HAP-1 (cell line): ENCODE results near the gene ZDHHC24.
A peak's percentile ranks its signal among the peaks of the same experiment; 100 is the strongest.

ENCODE experiments used
- DNase-seq, 2 experiments: peaks; one replicate each; pipeline ENCODE4 v3.0.0-alpha.2; 2016 to 2020; ENCODE audit warnings: low spot score in 2 of 2
- H3K27me3 ChIP-seq: fragments of 250-450 bp; sonication (Bioruptor Pico); 2 replicates; pipeline ENCODE4 v1.5.1; 2020; ENCODE audit warnings: low read depth, mild to moderate bottlenecking, moderate library complexity
- H3K36me3 ChIP-seq: fragments of 250-450 bp; sonication (Bioruptor Pico); replicated peaks from 2 replicates; pipeline ENCODE4 v1.5.1; 2020; ENCODE audit warnings: mild to moderate bottlenecking
- H3K4me1 ChIP-seq: fragments of 250-450 bp; sonication (Bioruptor Pico); 2 replicates; pipeline ENCODE4 v1.5.1; 2020; ENCODE audit warnings: mild to moderate bottlenecking
- H3K4me3 ChIP-seq: fragments of 250-450 bp; sonication (Bioruptor Pico); 2 replicates; pipeline ENCODE4 v1.5.1; 2020; ENCODE audit warnings: mild to moderate bottlenecking, moderate library complexity
- H3K9me3 ChIP-seq: fragments of 250-450 bp; sonication (Bioruptor Pico); 2 replicates; pipeline ENCODE4 v1.5.1; 2020; ENCODE audit warnings: mild to moderate bottlenecking, moderate library complexity
- in situ Hi-C: fragments of 300-500 bp; cut with MboI; formaldehyde crosslinking; loops from 3 replicates; pipeline ENCODE4 v1.14.3; 2020; ENCODE audit warnings: low sequenced_read_pairs, inconsistent platforms, mixed read lengths

ZDHHC24 gene

DNA sequence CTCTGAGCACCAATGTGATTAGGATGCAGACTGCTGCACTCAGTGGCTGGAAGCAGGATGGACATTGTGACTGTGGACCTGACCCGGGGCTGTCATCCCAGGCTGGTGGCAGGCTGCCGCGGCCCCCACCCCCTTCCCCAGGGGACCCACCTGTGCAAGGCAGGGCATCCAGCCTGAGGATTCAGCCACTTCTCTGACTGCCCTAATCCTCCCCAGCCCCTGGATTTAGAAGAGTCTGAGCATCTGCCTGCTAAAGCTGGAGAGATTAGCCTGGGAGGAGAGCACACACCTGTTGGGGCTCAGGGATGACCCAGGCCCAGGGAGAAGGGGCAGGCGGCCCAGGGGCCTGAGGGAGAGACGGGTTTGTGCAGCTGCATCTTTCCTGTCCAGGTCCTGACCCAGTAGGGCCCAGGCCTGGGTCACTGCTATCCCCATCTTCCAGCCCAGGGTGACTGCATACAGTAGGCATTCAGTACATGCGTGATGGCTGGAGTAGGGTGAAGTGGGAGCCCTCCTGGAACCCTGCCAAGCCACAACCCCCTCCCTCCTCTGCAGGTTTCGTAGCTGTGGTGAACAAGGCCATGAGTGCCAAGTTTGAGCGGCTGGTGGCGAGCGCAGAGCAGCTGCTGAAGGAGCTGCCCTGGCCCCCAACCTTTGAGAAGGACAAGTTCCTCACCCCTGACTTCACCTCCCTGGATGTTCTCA lies 53.5 kb downstream of the ZDHHC24 start:
- Histone ChIP-seq H3K4me1 (no peaks in the 10 kb centered on the region), H3K27me3 (no peaks in the 10 kb centered on the region), H3K36me3 (peaks cover 9% of the 10 kb centered on the region; the same call in 1 of the 2 replicates), H3K4me3 (no peak overlapping the region), H3K9me3 (no peaks in the 10 kb centered on the region)
- DNase-seq, result no peak
- in situ Hi-C loops, result no loop called here

DNA sequence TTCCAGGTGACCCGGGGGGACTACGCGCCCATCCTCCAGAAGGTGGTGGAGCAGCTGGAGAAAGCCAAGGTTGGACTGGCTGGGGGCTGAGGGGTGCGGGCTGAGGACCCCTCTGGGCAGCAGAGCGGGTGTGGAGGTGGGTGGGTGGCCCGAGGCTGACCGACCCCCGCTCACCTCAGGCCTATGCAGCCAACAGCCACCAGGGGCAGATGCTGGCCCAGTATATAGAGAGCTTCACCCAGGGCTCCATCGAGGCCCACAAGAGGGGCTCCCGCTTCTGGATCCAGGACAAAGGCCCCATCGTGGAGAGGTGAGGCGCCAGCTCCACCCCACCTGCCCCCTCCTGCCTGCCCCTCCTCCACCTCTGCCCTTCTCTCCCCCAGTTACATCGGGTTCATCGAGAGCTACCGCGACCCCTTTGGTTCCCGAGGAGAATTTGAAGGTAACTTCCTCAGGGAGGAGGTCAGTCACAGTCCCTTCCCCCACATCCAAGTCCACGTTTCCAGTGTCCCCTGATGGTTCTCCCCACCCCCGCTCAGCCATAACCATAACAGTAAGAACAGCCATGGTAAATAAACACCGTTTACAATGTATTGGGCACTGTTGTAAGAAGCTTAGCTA lies 54.4 kb downstream of the ZDHHC24 start:
- H3K4me3 ChIP-seq, result no peak overlapping the region
- no peaks in the 10 kb centered on the region for H3K27me3 ChIP-seq
- H3K4me1 ChIP-seq, result no peaks in the 10 kb centered on the region
- in situ Hi-C loops, result no loop called here
- H3K9me3 ChIP-seq, result no peaks in the 10 kb centered on the region
- H3K36me3 ChIP-seq, result peaks cover 9% of the 10 kb centered on the region
- peak in 1 of 2 experiments; percentile 41 for DNase-seq

DNA sequence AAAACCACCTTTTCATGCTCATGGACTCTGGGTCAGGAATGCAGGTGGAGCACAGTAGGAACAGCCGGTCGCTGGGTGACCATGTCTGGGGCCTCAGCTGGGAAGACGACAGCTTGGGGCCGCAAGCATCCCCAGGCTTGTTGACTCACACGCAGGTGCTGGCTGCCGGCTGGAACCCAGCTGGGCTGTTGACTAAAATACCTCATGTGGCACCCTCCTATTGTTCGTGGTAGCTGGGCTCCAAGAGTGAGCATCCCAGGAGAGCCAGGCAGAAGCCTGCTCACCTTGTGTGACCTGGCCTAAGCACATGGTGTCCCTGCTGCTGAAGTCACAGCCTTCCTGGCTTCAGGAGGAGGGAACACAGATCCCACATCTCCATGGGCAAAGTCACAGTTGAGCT lies 56.2 kb downstream of the ZDHHC24 start:
- H3K4me1 ChIP-seq, result no peaks in the 10 kb centered on the region
- peaks cover 6% of the 10 kb centered on the region for H3K36me3 ChIP-seq
- in situ Hi-C loops, result no loop called here
- no peak overlapping the region for H3K4me3 ChIP-seq
- DNase-seq, result no peak
- no peaks in the 10 kb centered on the region for H3K27me3 ChIP-seq
- H3K9me3 ChIP-seq, result no peaks in the 10 kb centered on the region

DNA sequence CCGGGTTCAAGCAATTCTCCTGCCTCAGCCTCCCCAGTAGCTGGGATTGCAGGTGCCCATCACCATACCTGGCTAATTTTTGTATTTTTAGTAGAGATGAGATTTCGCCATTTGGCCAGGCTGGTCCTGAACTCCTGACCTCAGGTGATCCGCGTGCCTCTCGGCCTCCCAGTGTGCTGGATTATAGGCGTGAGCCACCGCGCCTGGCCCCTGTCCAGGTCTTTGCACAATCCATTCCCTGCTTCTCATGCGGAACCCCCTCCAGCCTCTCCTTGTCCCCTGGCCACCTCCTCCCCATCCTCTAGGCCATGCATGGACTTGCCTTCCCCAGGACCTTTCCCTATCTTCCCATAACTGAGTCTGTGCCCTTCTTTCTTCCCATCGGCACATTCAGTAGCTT lies 56.9 kb downstream of the ZDHHC24 start:
- Histone ChIP-seq H3K4me1 (no peaks in the 10 kb centered on the region), H3K27me3 (no peaks in the 10 kb centered on the region), H3K9me3 (no peaks in the 10 kb centered on the region), H3K4me3 (no peak overlapping the region), H3K36me3 (peaks cover 6% of the 10 kb centered on the region)
- in situ Hi-C loops, result no loop called here
- DNase-seq, result no peak

DNA sequence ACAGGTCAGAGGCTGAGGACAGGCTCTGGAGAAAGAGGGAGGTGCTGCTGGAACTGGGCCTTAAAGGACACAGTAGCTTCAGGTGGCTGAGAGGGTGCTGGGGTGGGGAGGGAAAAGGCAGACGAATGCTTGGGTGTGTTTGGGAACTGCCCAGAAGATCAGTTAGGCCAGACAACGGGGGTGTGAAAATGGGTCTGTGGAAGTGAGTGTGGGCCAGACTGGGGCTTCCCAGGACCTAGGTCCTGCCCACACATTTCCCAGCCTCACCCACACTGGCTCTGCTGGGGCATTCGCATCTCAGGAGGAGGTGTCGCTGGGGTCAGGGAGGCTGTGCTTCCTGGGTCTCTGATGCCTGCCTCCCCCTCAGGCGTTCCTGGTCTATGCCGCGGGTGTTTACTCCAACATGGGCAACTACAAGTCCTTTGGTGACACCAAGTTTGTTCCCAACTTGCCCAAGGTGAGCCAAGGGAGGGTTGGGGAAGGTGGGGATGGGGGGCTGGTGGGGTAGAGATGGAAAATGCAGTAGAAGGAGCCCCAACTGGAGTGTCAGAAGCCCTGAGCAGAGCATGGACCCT lies 61.0 kb downstream of the ZDHHC24 start:
- no peaks in the 10 kb centered on the region for H3K27me3 ChIP-seq
- no peaks in the 10 kb centered on the region for H3K9me3 ChIP-seq
- H3K36me3 ChIP-seq, result peaks cover 5% of the 10 kb centered on the region; the same call in 1 of the 2 replicates
- in situ Hi-C loops, result no loop called here
- DNase-seq, result no peak
- H3K4me3 ChIP-seq, result no peak overlapping the region
- no peaks in the 10 kb centered on the region for H3K4me1 ChIP-seq

DNA sequence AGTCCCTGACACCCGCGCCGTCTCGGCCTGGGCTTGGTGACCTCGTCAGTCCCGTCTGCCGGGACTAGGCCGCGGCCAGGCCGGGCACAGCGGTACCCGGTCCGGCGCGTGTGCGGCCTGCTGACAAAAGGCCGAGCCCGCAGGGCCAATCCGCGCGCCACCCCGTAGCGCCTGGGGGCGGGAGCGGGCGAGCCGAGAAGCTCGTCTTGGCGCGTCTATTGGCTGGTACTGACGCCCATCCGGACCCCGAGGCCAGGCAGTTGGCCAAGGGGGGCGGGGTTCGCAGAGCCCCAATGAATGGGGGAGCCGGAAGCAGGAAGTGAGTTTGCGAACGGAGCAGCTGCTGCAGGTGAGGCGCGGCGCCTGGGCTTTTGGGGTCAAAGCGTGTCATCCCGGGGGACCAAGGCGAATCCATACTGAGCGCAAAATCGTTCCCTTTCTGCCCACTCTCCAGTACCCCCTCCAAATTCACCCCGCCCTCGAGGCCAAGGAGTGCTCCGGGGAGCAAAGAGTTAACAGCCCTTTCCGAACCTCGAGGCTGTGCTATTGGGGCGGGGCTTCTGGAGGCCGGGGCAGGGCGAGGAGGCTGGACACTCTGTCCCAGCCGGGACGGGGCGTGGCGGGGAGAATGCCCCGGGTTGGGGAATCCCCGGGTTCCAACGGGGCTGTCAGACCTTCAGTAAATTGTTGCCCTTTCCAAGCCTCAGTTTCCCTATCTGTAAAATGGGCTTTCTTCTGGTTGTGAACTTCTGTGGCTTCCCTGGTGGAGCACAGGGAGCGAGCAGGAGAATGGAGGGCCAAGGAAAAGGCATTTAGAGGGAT lies 65.5 kb downstream of the ZDHHC24 start, which contains the start of gene DPP3:
TSS of gene DPP3 (plus strand) at position 318 of the 822 bp plus-strand sequence. CDS start 1,767 bp downstream, outside the sequence.
- peak; percentile 94 to 98 for DNase-seq
- 0 out of 2 replicates have a peak, but pooled peaks cover 7% of the 10 kb centered on the region for H3K4me1 ChIP-seq
- H3K4me3 ChIP-seq, result peak within 1 kb of the TSS; percentile 70
- no peaks in the 10 kb centered on the region for H3K9me3 ChIP-seq
- H3K27me3 ChIP-seq, result no peaks in the 10 kb centered on the region
- H3K36me3 ChIP-seq, result peaks cover 10% of the 10 kb centered on the region; the same call in 1 of the 2 replicates
- in situ Hi-C loops, result no loop called here

DNA sequence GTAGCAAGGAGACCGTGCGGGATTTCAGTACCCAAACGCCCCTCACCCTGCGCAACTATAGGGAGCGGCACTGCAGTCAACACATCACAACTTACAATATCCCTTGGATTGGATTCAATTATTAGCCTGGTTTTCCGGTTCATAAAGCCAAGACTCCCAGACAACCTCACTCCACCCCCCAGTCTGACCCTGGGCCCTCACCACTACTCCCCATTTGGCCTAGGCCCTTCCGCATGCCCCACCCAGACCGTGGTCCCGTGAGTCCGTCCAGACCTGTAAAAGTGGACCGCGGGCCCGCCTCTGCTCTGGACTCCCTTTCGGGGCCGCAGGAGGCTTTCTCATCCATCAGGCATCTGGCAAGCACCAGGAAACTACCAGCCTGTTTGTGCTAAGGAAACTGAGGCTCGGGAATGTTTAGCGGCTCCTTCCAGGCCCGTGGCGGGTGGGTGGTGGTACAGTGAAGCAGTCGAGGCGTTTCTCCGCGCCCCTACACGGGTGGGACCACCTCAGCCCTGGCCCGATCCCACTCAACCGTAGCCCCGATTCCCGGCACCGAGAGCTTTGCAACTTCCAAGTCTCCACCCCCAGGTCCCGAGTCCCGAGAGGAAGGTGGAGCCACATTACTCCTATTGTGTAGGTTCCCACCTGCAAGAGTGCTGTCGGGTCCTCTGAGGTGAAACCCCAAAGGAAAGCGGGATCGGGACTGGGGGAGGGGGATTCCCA lies 66.3 kb downstream of the ZDHHC24 start:
- peak overlapping the region; percentile 70 for H3K4me3 ChIP-seq
- peak; percentile 45 to 74 for DNase-seq
- H3K36me3 ChIP-seq, result peaks cover 10% of the 10 kb centered on the region; the same call in 1 of the 2 replicates
- H3K9me3 ChIP-seq, result no peaks in the 10 kb centered on the region
- in situ Hi-C loops, result no loop called here
- H3K4me1 ChIP-seq, result 0 out of 2 replicates have a peak, but pooled peaks cover 7% of the 10 kb centered on the region
- no peaks in the 10 kb centered on the region for H3K27me3 ChIP-seq

DNA sequence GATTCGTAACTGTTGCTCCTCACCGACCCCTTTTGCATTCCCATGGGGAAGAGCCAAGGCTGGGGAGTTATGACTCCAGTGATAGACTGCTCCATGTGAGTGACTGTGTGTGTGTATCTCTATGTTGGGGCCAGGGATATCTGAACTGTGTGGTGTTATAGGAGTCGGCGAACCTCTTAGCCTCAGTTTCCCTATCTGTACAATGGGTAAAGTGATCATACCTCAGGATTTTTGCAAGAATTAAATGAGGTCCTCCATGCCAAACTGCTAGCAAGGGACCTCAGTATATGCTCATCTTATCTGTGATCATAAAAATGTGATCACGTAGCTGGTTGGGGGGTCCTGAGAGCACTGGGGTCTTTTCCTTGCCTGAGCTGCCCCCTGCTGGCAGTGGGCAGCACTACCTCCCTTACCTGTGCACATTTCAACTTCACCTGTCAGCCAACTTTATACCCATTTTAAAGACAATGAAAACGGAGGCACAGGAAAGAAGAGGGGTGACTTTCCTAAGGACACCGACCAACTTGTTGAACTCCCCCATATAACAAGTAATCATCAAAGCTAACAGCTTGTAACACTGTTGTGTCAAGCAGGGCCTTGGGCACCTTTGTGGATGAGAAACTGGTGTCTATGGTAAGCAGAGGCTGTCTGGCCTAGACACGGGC lies 67.0 kb downstream of the ZDHHC24 start:
- H3K36me3 ChIP-seq, result peaks cover 15% of the 10 kb centered on the region
- H3K27me3 ChIP-seq, result no peaks in the 10 kb centered on the region
- H3K4me1 ChIP-seq, result 0 out of 2 replicates have a peak, but pooled peaks cover 7% of the 10 kb centered on the region
- H3K9me3 ChIP-seq, result no peaks in the 10 kb centered on the region
- peak in 1 of 2 experiments; percentile 40 for DNase-seq
- in situ Hi-C loops, result no loop called here
- peak overlapping the region; percentile 70 for H3K4me3 ChIP-seq

DNA sequence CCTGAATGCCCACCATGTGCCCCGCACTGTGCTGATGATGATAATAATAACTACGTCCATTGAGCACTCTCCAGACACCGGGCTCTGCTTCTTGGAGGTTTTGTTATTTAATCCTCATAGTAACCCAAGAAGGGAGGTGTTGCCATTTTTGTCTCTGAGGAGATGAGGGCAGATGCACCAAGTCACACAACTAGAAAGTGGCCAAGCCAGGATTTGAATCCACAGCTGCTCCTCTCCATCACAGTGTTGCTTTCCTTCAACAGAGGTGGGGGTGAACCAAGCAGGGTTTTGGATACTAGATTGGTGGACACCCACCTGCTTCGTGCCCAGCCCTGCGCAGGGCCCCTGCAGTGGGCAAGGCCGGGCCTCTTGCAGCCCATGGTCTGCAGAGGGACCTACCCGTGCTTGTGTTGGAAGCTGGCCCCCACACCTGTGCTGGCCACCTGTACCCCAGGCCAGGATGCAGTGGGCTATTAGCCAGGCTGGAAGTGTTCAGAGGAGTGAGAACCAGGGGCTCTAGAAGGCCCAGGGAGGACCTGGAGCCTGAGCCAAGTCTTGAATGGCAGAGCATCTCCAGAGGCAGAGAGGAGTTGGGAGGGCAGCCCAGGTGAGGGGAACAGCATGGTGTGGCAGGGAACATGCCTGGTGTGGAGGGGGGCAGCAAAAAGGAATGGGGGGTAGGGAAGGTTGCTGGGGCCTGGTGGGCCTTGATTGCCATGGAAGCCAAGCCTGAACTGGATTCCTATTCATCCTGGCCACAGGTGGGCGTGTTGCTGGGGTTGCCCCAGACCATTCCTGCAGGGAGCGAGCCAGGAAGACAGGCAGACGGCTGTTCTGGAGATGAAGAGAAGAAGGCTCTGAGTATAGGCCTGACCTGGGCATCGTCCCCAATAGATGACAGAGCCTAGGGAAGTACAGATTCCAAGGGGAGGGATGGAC lies 68.3 kb downstream of the ZDHHC24 start:
- no peaks in the 10 kb centered on the region for H3K9me3 ChIP-seq
- no peak for DNase-seq
- H3K36me3 ChIP-seq, result peaks cover 21% of the 10 kb centered on the region
- in situ Hi-C loops, result no loop called here
- no peaks in the 10 kb centered on the region for H3K27me3 ChIP-seq
- no peak overlapping the region for H3K4me3 ChIP-seq
- H3K4me1 ChIP-seq, result 0 out of 2 replicates have a peak, but pooled peaks cover 7% of the 10 kb centered on the region

DNA sequence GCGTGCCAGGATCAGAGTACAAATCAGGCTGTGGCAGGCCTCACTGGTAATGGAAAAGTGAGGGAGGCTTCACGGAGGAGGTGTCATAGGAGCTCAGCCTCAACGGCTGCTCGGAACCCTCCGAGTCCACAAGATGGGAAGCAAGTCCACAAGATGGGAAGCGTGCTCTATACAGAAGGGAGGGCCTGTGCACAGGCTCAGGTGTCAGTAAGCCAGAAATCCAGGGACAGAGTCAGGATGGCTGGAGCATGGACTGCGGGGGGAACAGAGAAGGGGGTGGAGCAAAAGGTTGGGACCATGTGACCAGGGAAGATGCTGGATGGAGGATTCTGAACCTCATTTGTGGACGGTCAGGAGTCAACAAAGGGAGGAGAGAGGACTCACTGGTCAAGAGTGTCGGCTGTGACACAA lies 69.0 kb downstream of the ZDHHC24 start:
- no peaks in the 10 kb centered on the region for H3K9me3 ChIP-seq
- in situ Hi-C loops, result no loop called here
- peaks cover 21% of the 10 kb centered on the region for H3K36me3 ChIP-seq
- no peaks in the 10 kb centered on the region for H3K27me3 ChIP-seq
- H3K4me3 ChIP-seq, result no peak overlapping the region
- H3K4me1 ChIP-seq, result 0 out of 2 replicates have a peak, but pooled peaks cover 7% of the 10 kb centered on the region
- peak in 1 of 2 experiments; percentile 42 for DNase-seq

DNA sequence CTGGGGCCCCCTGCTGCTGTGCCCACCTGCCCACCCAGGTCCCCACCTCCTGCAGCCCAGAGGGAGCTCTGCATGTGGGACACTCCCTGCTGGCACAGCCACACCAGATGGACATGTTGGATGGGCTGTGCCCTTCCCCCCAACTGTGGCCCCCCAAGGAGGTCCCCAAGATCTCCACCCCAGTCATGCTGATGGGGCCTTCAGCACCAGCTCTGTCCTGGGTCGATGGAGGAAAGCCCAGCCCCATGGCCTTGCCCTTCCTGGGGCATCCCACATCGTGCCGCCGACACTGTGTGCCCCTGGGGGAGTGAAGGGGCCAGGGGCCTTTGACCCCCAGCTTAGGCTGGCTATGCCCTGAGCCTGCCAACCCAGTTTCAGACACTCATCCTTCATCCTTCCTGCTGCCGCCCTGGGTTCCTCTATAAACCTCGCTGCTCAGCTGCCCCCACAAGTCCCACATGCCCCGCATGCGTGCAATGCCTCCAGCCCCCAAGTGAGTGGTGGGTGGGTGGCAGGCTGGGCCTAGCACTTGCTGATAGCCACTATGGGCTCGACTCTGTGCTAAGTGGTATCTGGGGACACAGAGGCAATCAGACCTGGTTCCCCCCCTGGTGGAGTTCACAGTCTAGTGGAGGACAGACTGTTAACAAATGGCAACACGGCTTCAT lies 69.5 kb downstream of the ZDHHC24 start:
- Histone ChIP-seq H3K27me3 (no peaks in the 10 kb centered on the region), H3K4me3 (no peak overlapping the region), H3K9me3 (no peaks in the 10 kb centered on the region), H3K36me3 (peaks cover 21% of the 10 kb centered on the region), H3K4me1 (0 out of 2 replicates have a peak, but pooled peaks cover 7% of the 10 kb centered on the region)
- in situ Hi-C loops, result no loop called here
- no peak for DNase-seq
